Right lobe of liver (tissue), 4 donors: ENCODE results near the gene RAD18.

Experiments used
- CTCF ChIP-seq, 4 donors: fragments of 200-600 bp in 3 of 4; fragments of 450-650 bp in 1 of 4; IDR thresholded peaks; one replicate each; pipeline versions ENCODE4 v1.5.1 to v1.8.0; 2016 to 2022; ENCODE audit warnings: antibody characterized with exemption in 4 of 4, mild to moderate bottlenecking in 2 of 4
- POLR2A ChIP-seq: fragments of 450-650 bp; IDR thresholded peaks from one replicate; pipeline ENCODE4 v1.6.1; 2017; ENCODE audit warnings: antibody characterized with exemption, mild to moderate bottlenecking
- donor health status: DM: no; HTN: no; CAD: no.
- donor health status: DM: no; HTN: no; CAD: no.
- donor health status: DM: no; HTN: yes; CAD: no.

- TF ChIP-seq CTCF (IDR thresholded peaks at IDR 0.05) = no peak
- TF ChIP-seq POLR2A = no peak
Observed at GRCh38 chr3:8868996-8869395, 94.3 kb downstream of the RAD18 start.
